ENCODE results near the gene RAPGEF2. TPM values are rescaled to one million over a fixed set of nuclear protein-coding genes. Genes with fewer than 3 reads are reported as not detected.

The RAPGEF2 gene
- total and polyA plus RNA-seq, 2 donors (not counting 1 experiment from before 2014, with no cell fraction given): 10.9 to 45.8 TPM

- H3K4me3 Mint-ChIP-seq: no peak overlapping the region
- WGBS (ENCODE audit: insufficient coverage): no CpG with 5 or more reads among the region's 4 CpGs
- intact Hi-C loops (cut with micrococcal nuclease): no loop called here
- Histone ChIP-seq H3K27ac (ENCODE audit: low read length in 2 of 2) (no peak overlapping the region), H3K9me3 (ENCODE audit: control extremely low read depth in 1 of 3, control insufficient read depth in 2 of 3, insufficient read depth in 1 of 3, low read length in 2 of 3) (no peaks in the 10 kb centered on the region), H2AFZ (ENCODE audit: insufficient read depth, low read depth, low read length, poor library complexity, severe bottlenecking) (no peak overlapping the region), H3K4me1 (ENCODE audit: control insufficient read depth in 2 of 2, insufficient read depth in 2 of 2, low read length in 2 of 2) (no peaks in the 10 kb centered on the region), H3K9ac (ENCODE audit: low read length) (no peak overlapping the region), H3K36me3 (replicated peaks in 1 of 2; ENCODE audit: control extremely low read depth in 1 of 2, control insufficient read depth in 1 of 2, extremely low read depth in 1 of 2, insufficient read depth in 2 of 2, low read length in 1 of 2) (no peaks in the 10 kb centered on the region), H4K20me1 (ENCODE audit: control insufficient read depth, insufficient read depth, low read length, poor library complexity, severe bottlenecking) (no peaks in the 10 kb centered on the region), H3K27me3 (replicated peaks in 1 of 4; ENCODE audit: control extremely low read depth in 1 of 4, control insufficient read depth in 3 of 4, insufficient read depth in 4 of 4, low read length in 3 of 4) (no peaks in the 10 kb centered on the region), H3K4me3 (ENCODE audit: control extremely low read depth in 1 of 5, extremely low read depth in 1 of 5, insufficient read depth in 1 of 5, low read depth in 2 of 5, low read length in 4 of 5) (no peak overlapping the region), H3K4me2 (replicated peaks; ENCODE audit: low read depth, low read length, poor library complexity, severe bottlenecking) (no peak overlapping the region), H3K79me2 (ENCODE audit: control insufficient read depth, insufficient read depth, low read length) (no peaks in the 10 kb centered on the region)
- H3K27ac Mint-ChIP-seq: no peak overlapping the region
- TF ChIP-seq EZH2 (IDR thresholded peaks at IDR 0.05; ENCODE audit: borderline replicate concordance, insufficient read depth, low read depth, low read length, poor library complexity, severe bottlenecking) (no peak), CTCF (IDR thresholded peaks at IDR 0.05) (no peak)
- ATAC-seq (ENCODE audit: low read depth) (no peak), DNase-seq (no peak)
- H3K4me1 Mint-ChIP-seq: no peaks in the 10 kb centered on the region
- POLR2A ChIA-PET: no interaction called here
- H3K27me3 Mint-ChIP-seq: no peaks in the 10 kb centered on the region
- CTCF ChIA-PET: interaction anchor here (1.1 kb wide), 1 partner anchor 82 kb away, joined by 3 read pairs; no protein-coding TSS in a partner anchor
- no peaks in the 10 kb centered on the region for H3K9me3 Mint-ChIP-seq (ENCODE audit: insufficient read depth)
These were observed 156.1 kb downstream of the RAPGEF2 start for GRCh38 chr4:159258889-159259560.

- ChIA-PET POLR2A (no interaction called here), CTCF (no interaction called here)
- H4K20me1 ChIP-seq (ENCODE audit: control insufficient read depth, insufficient read depth, low read length, poor library complexity, severe bottlenecking): no peaks in the 10 kb centered on the region
- ATAC-seq (ENCODE audit: low read depth) (no peak), DNase-seq (no peak)
- no peaks in the 10 kb centered on the region for H3K36me3 ChIP-seq (replicated peaks in 1 of 2; ENCODE audit: control extremely low read depth in 1 of 2, control insufficient read depth in 1 of 2, extremely low read depth in 1 of 2, insufficient read depth in 2 of 2, low read length in 1 of 2)
- H2AFZ ChIP-seq (ENCODE audit: insufficient read depth, low read depth, low read length, poor library complexity, severe bottlenecking): no peak overlapping the region
- no peaks in the 10 kb centered on the region for H3K79me2 ChIP-seq (ENCODE audit: control insufficient read depth, insufficient read depth, low read length)
- WGBS (ENCODE audit: insufficient coverage): 71% methylated on average over 1 of the region's 3 CpGs
- H3K27me3 ChIP-seq (replicated peaks in 1 of 4; ENCODE audit: control extremely low read depth in 1 of 4, control insufficient read depth in 3 of 4, insufficient read depth in 4 of 4, low read length in 3 of 4): no peaks in the 10 kb centered on the region
- no peak overlapping the region for H3K9ac ChIP-seq (ENCODE audit: low read length)
- no peaks in the 10 kb centered on the region for H3K9me3 ChIP-seq (ENCODE audit: control extremely low read depth in 1 of 3, control insufficient read depth in 2 of 3, insufficient read depth in 1 of 3, low read length in 2 of 3)
- no peak overlapping the region for H3K4me3 ChIP-seq (ENCODE audit: control extremely low read depth in 1 of 5, extremely low read depth in 1 of 5, insufficient read depth in 1 of 5, low read depth in 2 of 5, low read length in 4 of 5)
- no peak for TF ChIP-seq EZH2 (IDR thresholded peaks at IDR 0.05; ENCODE audit: borderline replicate concordance, insufficient read depth, low read depth, low read length, poor library complexity, severe bottlenecking)
- TF ChIP-seq CTCF (IDR thresholded peaks at IDR 0.05): no peak
- Mint-ChIP-seq H3K4me3 (no peak overlapping the region), H3K27ac (no peak overlapping the region), H3K27me3 (no peaks in the 10 kb centered on the region), H3K9me3 (ENCODE audit: insufficient read depth) (no peaks in the 10 kb centered on the region), H3K4me1 (no peaks in the 10 kb centered on the region)
- no peak overlapping the region for H3K27ac ChIP-seq (ENCODE audit: low read length in 2 of 2)
- intact Hi-C loops (cut with micrococcal nuclease): no loop called here
- H3K4me2 ChIP-seq (replicated peaks; ENCODE audit: low read depth, low read length, poor library complexity, severe bottlenecking): no peak overlapping the region
- H3K4me1 ChIP-seq (ENCODE audit: control insufficient read depth in 2 of 2, insufficient read depth in 2 of 2, low read length in 2 of 2): no peaks in the 10 kb centered on the region
These were observed 161.2 kb downstream of the RAPGEF2 start for GRCh38 chr4:159264057-159264456.

Measured in B cell (primary cell).